Keratinocyte (primary cell): Measurements from ENCODE around the gene PHLDA3. TPM values are rescaled to one million over a fixed set of nuclear protein-coding genes. Genes with fewer than 3 reads are reported as not detected.

Experiments used
- DNase-seq: peaks from one replicate; pipeline ENCODE4 v3.0.0-alpha.2; 2011; ENCODE audit warnings: low read depth, missing footprints, low spot score
- FAIRE-seq: peaks from 2 replicates; lab custom pipeline; 2011; peaks lifted over from hg19 to GRCh38; lab: Jason Lieb, UNC
- H2AFZ ChIP-seq: 2 replicates; pipeline ENCODE4 v1.6.0; 2012; ENCODE audit warnings: low read length, control low read depth, inconsistent platforms; ENCODE audit not compliant: control insufficient read depth
- H3K27ac ChIP-seq: 2 replicates; pipeline ENCODE4 v1.5.1; 2011; ENCODE audit warnings: low read length; ENCODE audit not compliant: control insufficient read depth, insufficient read depth
- H3K27me3 ChIP-seq: 3 replicates; pipeline ENCODE4 v1.6.0; 2011; ENCODE audit warnings: low read length; ENCODE audit not compliant: control insufficient read depth, insufficient read depth; ENCODE audit errors: extremely low read depth
- H3K36me3 ChIP-seq, 2 experiments: 2 replicates in 1 of 2; 3 replicates in 1 of 2; pipeline ENCODE4 v1.5.1; 2011; ENCODE audit warnings: low read length in 2 of 2, mild to moderate bottlenecking in 1 of 2; ENCODE audit not compliant: control insufficient read depth in 2 of 2, insufficient read depth in 2 of 2; ENCODE audit errors: extremely low read depth in 1 of 2
- H3K4me1 ChIP-seq: 3 replicates; pipeline ENCODE4 v1.5.1; 2011; ENCODE audit warnings: low read length; ENCODE audit not compliant: control insufficient read depth, insufficient read depth; ENCODE audit errors: extremely low read depth
- H3K4me2 ChIP-seq: 3 replicates; pipeline ENCODE4 v1.6.0; 2011; ENCODE audit warnings: low read depth, low read length; ENCODE audit not compliant: control insufficient read depth, insufficient read depth; ENCODE audit errors: extremely low read depth
- H3K4me3 ChIP-seq, 3 experiments: fragments of 200-600 bp in 1 of 3; sonication (generic) in 1 of 3; 2 replicates in 2 of 3; 3 replicates in 1 of 3; pipeline ENCODE4 v1.5.1; 2011 to 2016; ENCODE audit warnings: low read length in 3 of 3, mild to moderate bottlenecking in 3 of 3, control low read depth in 2 of 3, inconsistent platforms in 1 of 3, low read depth in 1 of 3, mixed read lengths in 1 of 3, mixed run types in 1 of 3, moderate library complexity in 1 of 3; ENCODE audit not compliant: control insufficient read depth in 2 of 3, insufficient read depth in 2 of 3; ENCODE audit errors: extremely low read depth in 1 of 3
- H3K79me2 ChIP-seq: 2 replicates; pipeline ENCODE4 v1.6.0; 2012; ENCODE audit warnings: low read length; ENCODE audit not compliant: control insufficient read depth, insufficient read depth
- H3K9ac ChIP-seq: 3 replicates; pipeline ENCODE4 v1.6.0; 2011; ENCODE audit warnings: low read length; ENCODE audit not compliant: control insufficient read depth, insufficient read depth; ENCODE audit errors: extremely low read depth
- H3K9me1 ChIP-seq: 3 replicates; pipeline ENCODE4 v1.6.0; 2011; ENCODE audit warnings: low read length; ENCODE audit not compliant: control insufficient read depth, insufficient read depth; ENCODE audit errors: extremely low read depth
- H3K9me3 ChIP-seq: 2 replicates; pipeline ENCODE4 v1.5.1; 2012; ENCODE audit warnings: low read depth, low read length; ENCODE audit not compliant: control insufficient read depth
- H4K20me1 ChIP-seq: 3 replicates; pipeline ENCODE4 v1.6.0; 2011; ENCODE audit warnings: low read length; ENCODE audit not compliant: control insufficient read depth, insufficient read depth; ENCODE audit errors: extremely low read depth
- CTCF ChIP-seq, 3 experiments: IDR thresholded peaks in 1 of 3; conservative IDR thresholded peaks in 1 of 3; optimal IDR thresholded peaks in 1 of 3; 2 replicates in 2 of 3; 3 replicates in 1 of 3; pipeline versions ENCODE3 to v1.5.1; 2011; ENCODE audit warnings: low read length in 3 of 3, mild to moderate bottlenecking in 3 of 3, moderate library complexity in 2 of 3, control low read depth in 1 of 3, inconsistent platforms in 1 of 3; ENCODE audit not compliant: insufficient read depth in 2 of 3; ENCODE audit errors: extremely low read depth in 1 of 3
- EZH2 ChIP-seq: IDR thresholded peaks from one replicate; pipeline ENCODE4 v1.6.1; 2012; ENCODE audit warnings: inconsistent platforms, mild to moderate bottlenecking, low read length, moderate library complexity
- dilution Hi-C: fragments of 300-500 bp; cut with MboI; formaldehyde crosslinking; loops from one replicate; pipeline ENCODE4 v1.7.0; 2020; ENCODE audit warnings: low sequenced_read_pairs; ENCODE audit not compliant: extremely low pct_ligation_motif_present
- polyA plus RNA-seq, 5 experiments: library from polyadenylated mRNA; depleted of rRNA in 3 of 5; stranded (reverse) in 3 of 5; stranded (forward) in 1 of 5; unstranded in 1 of 5; fragments of >200 nt; gene quantifications; 1 replicate in 1 of 5; 2 replicates in 3 of 5; 3 replicates in 1 of 5; pipeline versions ENCODE4 v1.2.1 to v1.2.3, GENCODE V29; 2011 to 2012; ENCODE audit warnings: missing spikeins in 2 of 5, low read depth in 1 of 5, low replicate concordance in 1 of 5

PHLDA3 gene
- polyA plus RNA-seq, 1 donor (not counting 4 experiments of a cell fraction or from before 2014, with no cell fraction given), result 48.2 TPM

DNA sequence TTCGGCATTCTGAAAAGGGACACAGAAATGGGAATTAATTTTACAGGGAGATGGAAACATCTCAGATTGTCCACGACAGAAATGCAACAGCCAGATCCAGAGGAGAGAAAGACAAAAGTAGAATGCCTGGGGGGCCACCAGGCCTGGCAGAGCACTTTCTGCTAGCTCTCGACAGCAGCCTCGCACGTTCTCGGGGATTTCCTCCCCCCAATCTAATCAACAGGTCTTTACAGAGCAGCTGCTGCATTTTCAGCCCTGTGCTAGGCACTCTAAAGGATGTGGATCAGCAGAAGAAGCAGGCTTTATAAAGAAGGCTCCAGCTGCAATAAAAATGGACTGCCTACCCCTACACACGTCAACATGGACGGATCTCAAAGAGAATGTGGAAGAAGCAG lies 27.3 kb upstream of the PHLDA3 start:
- peak overlapping the region; percentile 65 for H3K4me2 ChIP-seq
- H3K27ac ChIP-seq, result peak overlapping the region; percentile 33
- dilution Hi-C loops, result no loop called here
- H2AFZ ChIP-seq, result no peak overlapping the region
- FAIRE-seq, result no peak
- peaks cover 16% of the 10 kb centered on the region for H4K20me1 ChIP-seq
- no peaks in the 10 kb centered on the region for H3K27me3 ChIP-seq
- H3K9ac ChIP-seq, result peak overlapping the region; percentile 50
- no peak for DNase-seq
- no peak for TF ChIP-seq EZH2
- TF ChIP-seq CTCF (optimal IDR thresholded peaks at IDR 0.05 in 1 of 3, IDR thresholded peaks at IDR 0.05 in 1 of 3, conservative IDR thresholded peaks at IDR 0.05 in 1 of 3; ENCODE audit: extremely low read depth in 1 of 3, insufficient read depth in 2 of 3, low read length in 3 of 3), result no peak
- peaks cover 22 to 53% of the 10 kb centered on the region in 2 experiments for H3K36me3 ChIP-seq
- H3K79me2 ChIP-seq, result peaks cover 46% of the 10 kb centered on the region
- H3K4me1 ChIP-seq, result peaks cover 23% of the 10 kb centered on the region
- no peaks in the 10 kb centered on the region for H3K9me3 ChIP-seq
- H3K4me3 ChIP-seq, result peak overlapping the region in 1 of 3 experiments; percentile 14
- peaks cover 3% of the 10 kb centered on the region for H3K9me1 ChIP-seq

DNA sequence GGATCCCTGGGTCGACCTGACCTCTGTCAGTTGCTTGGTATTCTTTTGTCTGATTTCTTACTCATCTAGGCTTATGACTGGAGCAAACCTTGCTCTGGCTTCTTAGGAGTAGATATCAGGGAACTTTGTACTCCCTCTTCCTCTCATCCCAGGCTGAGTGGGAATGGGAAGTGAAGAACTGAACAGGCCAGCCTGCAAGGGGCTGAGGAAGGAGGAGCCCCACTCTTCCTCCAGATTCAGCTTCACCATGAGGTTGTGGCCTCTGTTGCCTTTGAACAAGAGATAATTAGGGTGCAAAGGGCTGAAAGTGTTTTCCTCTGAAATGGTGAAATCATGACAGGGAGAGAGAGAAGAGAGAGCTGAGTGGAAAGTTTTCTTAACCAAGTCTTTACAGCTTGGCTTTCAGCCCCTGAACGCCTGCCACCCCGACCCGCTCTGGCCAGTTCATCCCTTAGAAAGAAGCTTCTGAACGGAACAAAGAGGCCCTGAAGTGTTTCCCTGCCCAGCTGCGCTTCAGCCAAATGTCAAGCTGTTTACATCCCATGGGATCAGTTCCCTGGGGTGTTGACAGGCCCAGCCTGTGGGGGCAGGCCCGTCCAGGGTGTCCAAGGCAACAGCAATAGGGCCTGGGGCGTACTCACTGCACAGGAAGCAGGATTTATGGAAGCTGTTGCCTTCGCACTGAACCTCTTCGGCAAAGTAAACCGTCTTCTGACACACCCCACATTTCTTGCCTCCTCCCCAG lies 26.7 kb upstream of the PHLDA3 start:
- no peak for DNase-seq
- peak; percentile 81 for FAIRE-seq
- peak overlapping the region; percentile 65 for H3K4me2 ChIP-seq
- no peaks in the 10 kb centered on the region for H3K9me1 ChIP-seq
- H3K36me3 ChIP-seq, result peaks cover 22 to 49% of the 10 kb centered on the region in 2 experiments
- no peaks in the 10 kb centered on the region for H3K9me3 ChIP-seq
- dilution Hi-C loops, result no loop called here
- TF ChIP-seq EZH2 (no peak), CTCF (optimal IDR thresholded peaks at IDR 0.05 in 1 of 3, IDR thresholded peaks at IDR 0.05 in 1 of 3, conservative IDR thresholded peaks at IDR 0.05 in 1 of 3; ENCODE audit: extremely low read depth in 1 of 3, insufficient read depth in 2 of 3, low read length in 3 of 3) (no peak)
- peaks cover 40% of the 10 kb centered on the region for H3K79me2 ChIP-seq
- no peaks in the 10 kb centered on the region for H3K27me3 ChIP-seq
- peak overlapping the region; percentile 50 for H3K9ac ChIP-seq
- no peak overlapping the region for H2AFZ ChIP-seq
- peak overlapping the region; percentile 33 for H3K27ac ChIP-seq
- peak overlapping the region in 1 of 3 experiments; percentile 14 for H3K4me3 ChIP-seq
- peaks cover 23% of the 10 kb centered on the region for H3K4me1 ChIP-seq
- peaks cover 16% of the 10 kb centered on the region for H4K20me1 ChIP-seq
